GM21737 (cell line): ENCODE data around the gene CCDC15.
"Not testable (repeated sequence)": the region's sequence is repeated elsewhere in the genome, so short reads cannot be mapped to it uniquely, and the experiment has no call there.

Source experiments
- ATAC-seq: cut with Tn5 transposase; IDR thresholded peaks from one replicate; pipeline ENCODE4 v1.9.1; 2021; ENCODE audit warnings: mild to moderate bottlenecking, moderate library complexity; ENCODE audit not compliant: unreplicated experiment

Gene CCDC15

GRCh38 chr11:124987096-124987495 is 33.1 kb downstream of the CCDC15 start:
- ATAC-seq = no peak

- ATAC-seq = no peak
Measured at GRCh38 chr11:124988063-124988462, 34.1 kb downstream of the CCDC15 start.

GRCh38 chr11:125001079-125001778 is 47.2 kb downstream of the CCDC15 start:
- no peak for ATAC-seq

GRCh38 chr11:125001849-125002248 is 47.8 kb downstream of the CCDC15 start:
- ATAC-seq = no peak

- no peak for ATAC-seq
Measured at GRCh38 chr11:125005491-125005890, 51.5 kb downstream of the CCDC15 start.

- ATAC-seq = no peak
Measured at GRCh38 chr11:125016413-125016812, 62.4 kb downstream of the CCDC15 start.

GRCh38 chr11:125020342-125020741 is 66.3 kb downstream of the CCDC15 start:
- ATAC-seq = no peak

GRCh38 chr11:125022551-125022950 is 68.5 kb downstream of the CCDC15 start:
- ATAC-seq = no peak

GRCh38 chr11:125025968-125026367 is 72.0 kb downstream of the CCDC15 start:
- no peak for ATAC-seq

GRCh38 chr11:125029431-125029830 is 75.4 kb downstream of the CCDC15 start:
- not testable (repeated sequence) for ATAC-seq

GRCh38 chr11:125036933-125037332 is 82.9 kb downstream of the CCDC15 start:
- no peak for ATAC-seq

GRCh38 chr11:125049164-125049792 is 95.3 kb downstream of the CCDC15 start:
- ATAC-seq = no peak

- no peak for ATAC-seq
Measured at GRCh38 chr11:125052047-125052446, 98.0 kb downstream of the CCDC15 start.

- ATAC-seq = no peak
Measured at GRCh38 chr11:125053167-125053566, 99.2 kb downstream of the CCDC15 start.

- no peak for ATAC-seq
Measured at GRCh38 chr11:125055107-125055715, 101.2 kb downstream of the CCDC15 start.

GRCh38 chr11:125056111-125056510 is 102.1 kb downstream of the CCDC15 start:
- not testable (repeated sequence) for ATAC-seq

GRCh38 chr11:125056931-125057692 is 103.1 kb downstream of the CCDC15 start:
- no peak for ATAC-seq

- ATAC-seq = no peak
Measured at GRCh38 chr11:125057693-125058016, 103.7 kb downstream of the CCDC15 start.

GRCh38 chr11:125061281-125061680 is 107.3 kb downstream of the CCDC15 start:
- ATAC-seq = no peak

GRCh38 chr11:125062218-125062930 is 108.4 kb downstream of the CCDC15 start:
- ATAC-seq = peak; percentile 7

GRCh38 chr11:125062931-125063428 is 109.0 kb downstream of the CCDC15 start, which contains the start of gene SLC37A2:
SLC37A2 (plus strand) TSS chr11:125063305; CDS start chr11:125063368, 63 bp downstream.
- ATAC-seq = peak; percentile 95
